Adrenal gland (tissue), 12 donors: ENCODE data around the gene CCDC197. TPM values are rescaled to one million over a fixed set of nuclear protein-coding genes. Genes with fewer than 3 reads are reported as not detected.
A peak's percentile ranks its signal among the peaks of the same experiment; 100 is the strongest.

Experiments used
- DNase-seq, 7 donors: peaks; one replicate each; pipeline ENCODE4 v3.0.0-alpha.2; 2019 to 2020
- H3K27ac ChIP-seq, 5 donors: fragments of 200-600 bp; sonication (generic) in 4 of 5; 1 replicate in 3 of 5; 2 replicates in 2 of 5; pipeline versions ENCODE4 v1.5.1 to v1.8.0; 2016 to 2020; ENCODE audit warnings: mild to moderate bottlenecking in 1 of 5
- H3K27me3 ChIP-seq: fragments of 200-600 bp; 2 replicates; pipeline ENCODE4 v1.8.0; 2021
- H3K36me3 ChIP-seq, 2 donors: fragments of 200-600 bp; replicated peaks in 1 of 2; 1 replicate in 1 of 2; 2 replicates in 1 of 2; pipeline versions ENCODE4 v1.5.1 to v1.8.0; 2018 to 2022
- H3K4me1 ChIP-seq, 2 donors: fragments of 200-600 bp; replicated peaks in 1 of 2; 1 replicate in 1 of 2; 2 replicates in 1 of 2; pipeline versions ENCODE4 v1.5.1 to v1.8.0; 2018 to 2021
- H3K4me3 ChIP-seq, 4 donors: fragments of 200-600 bp; sonication (generic) in 3 of 4; one replicate each; pipeline ENCODE4 v1.5.1; 2016 to 2018
- H3K9me3 ChIP-seq, 3 donors: fragments of 200-600 bp; sonication (generic) in 1 of 3; replicated peaks in 1 of 3; 1 replicate in 2 of 3; 2 replicates in 1 of 3; pipeline versions ENCODE4 v1.5.1 to v1.8.0; 2016 to 2021
- POLR2A ChIP-seq, 2 donors: fragments of 450-650 bp; IDR thresholded peaks; one replicate each; pipeline ENCODE4 v1.6.1; 2017; ENCODE audit warnings: antibody characterized with exemption in 2 of 2, mild to moderate bottlenecking in 2 of 2, moderate library complexity in 1 of 2
- WGBS, 4 donors: extraction: QIAGEN DNeasy Blood & Tissue Kit in 2 of 4; methylation state at CpG; one replicate each; pipeline versions ENCODE4 v1.1.5 to v1.1.7; 2013 to 2017; 5-methylcytosine and 5-hydroxymethylcytosine counted together
- intact Hi-C, 2 donors: fragments of 100-400 bp; cut with DNase I; formaldehyde crosslinking; loops; one replicate each; pipeline versions ENCODE4 v1.14.1 to v1.15.0; 2022 to 2023
- polyA plus RNA-seq, 3 donors: library from polyadenylated mRNA; stranded (reverse); fragments of 200-250 nt in 2 of 3; fragments of 350-450 nt in 1 of 3; fragmentation: Illumina TruSeq in 1 of 3; extraction: RNeasy Lipid Tissue Mini Kit (QIAGEN cat#74804) in 1 of 3; gene quantifications; one replicate each; pipeline ENCODE4 v1.2.3, GENCODE V29; 2013 to 2014
- total RNA-seq, 9 donors: library from RNA; depleted of rRNA in 4 of 9; stranded (reverse); fragments of >200 nt in 4 of 9; fragments of 120-200 nt in 1 of 9; fragmentation: NEBNext Ultra II Directional in 1 of 9; extraction: Animal tissue kit (Norgen Biotek cat#: 25700) in 1 of 9; gene quantifications; one replicate each; pipeline versions ENCODE4 v1.1.0 to v1.2.4, GENCODE V29; 2013 to 2023
- TF ChIP-seq, protein P1 (sequence below), 6 experiments: fragments of 450-650 bp in 4 of 6; fragments of 200-600 bp in 2 of 6; sonication (generic) in 1 of 6; IDR thresholded peaks; 1 replicate in 5 of 6; 2 replicates in 1 of 6; pipeline versions ENCODE4 v1.5.1 to v1.8.0; 2016 to 2021; ENCODE audit warnings: antibody characterized with exemption in 6 of 6, mild to moderate bottlenecking in 2 of 6, moderate library complexity in 1 of 6
- donor health status: healthy with polysubstance abuse.
- donor health status: Bipolar disorder and iron deficiency.
- donor health status: DM: yes; HTN: yes; CAD: no.
- donor health status: DM: no; HTN: no; CAD: no.
- donor health status: DM: no; HTN: no; CAD: no.
- donor health status: DM: yes; HTN: yes; CAD: no.

The CCDC197 gene
- total and polyA plus RNA-seq, 12 donors: not detected

DNA sequence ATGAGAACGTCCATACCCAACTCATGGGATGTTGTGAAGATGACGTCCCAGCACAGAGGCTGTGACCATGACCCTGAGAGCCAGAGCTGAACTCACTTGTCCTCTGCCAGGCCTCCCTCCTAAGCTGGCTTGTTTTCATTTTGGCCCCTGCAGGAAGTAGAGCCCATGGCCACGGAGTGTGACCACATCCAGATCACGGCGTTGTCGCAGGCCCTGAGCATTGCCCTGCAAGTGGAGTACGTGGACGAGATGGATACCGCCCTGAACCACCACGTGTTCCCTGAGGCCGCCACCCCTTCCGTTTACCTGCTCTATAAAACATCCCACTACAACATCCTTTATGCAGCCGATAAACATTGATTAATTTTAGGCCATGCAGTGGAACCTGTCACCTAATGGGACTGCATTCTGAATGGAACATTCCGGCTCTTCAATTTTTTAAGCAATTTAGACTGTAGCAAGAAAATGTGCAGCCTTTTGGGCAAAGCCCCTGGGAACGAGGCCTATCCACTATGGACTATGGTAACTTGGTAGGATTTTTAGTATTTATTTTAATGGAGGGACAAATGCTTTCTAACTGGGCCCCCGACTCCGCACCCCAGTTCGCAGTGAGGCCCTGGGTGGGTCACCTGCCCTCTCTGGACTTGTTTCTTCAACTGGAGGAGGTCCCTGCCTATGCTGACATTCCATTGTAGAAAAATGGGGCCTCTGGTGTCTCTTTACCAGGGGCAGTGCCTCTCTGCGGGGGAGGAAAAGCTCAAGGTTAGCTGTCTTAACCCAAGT is 48.7 kb downstream of the CCDC197 start:
- H3K27me3 ChIP-seq: no peaks in the 10 kb centered on the region
- H3K27ac ChIP-seq: no peak overlapping the region
- intact Hi-C loops: no loop called here
- H3K4me3 ChIP-seq: no peak overlapping the region
- peak in 5 of 7 donors; percentile 14 to 54 (median 37) for DNase-seq
- H3K4me1 ChIP-seq: peaks cover 0 to 2% of the 10 kb centered on the region in 2 donors
- 78 to 85% (median 82%) methylated on average over 17 to 19 of the region's 19 CpGs for WGBS, 4 donors
- H3K36me3 ChIP-seq: peaks cover 0 to 63% of the 10 kb centered on the region in 2 donors
- no peak for TF ChIP-seq POLR2A (IDR thresholded peaks at IDR 0.05)
- TF ChIP-seq, protein P1, sequence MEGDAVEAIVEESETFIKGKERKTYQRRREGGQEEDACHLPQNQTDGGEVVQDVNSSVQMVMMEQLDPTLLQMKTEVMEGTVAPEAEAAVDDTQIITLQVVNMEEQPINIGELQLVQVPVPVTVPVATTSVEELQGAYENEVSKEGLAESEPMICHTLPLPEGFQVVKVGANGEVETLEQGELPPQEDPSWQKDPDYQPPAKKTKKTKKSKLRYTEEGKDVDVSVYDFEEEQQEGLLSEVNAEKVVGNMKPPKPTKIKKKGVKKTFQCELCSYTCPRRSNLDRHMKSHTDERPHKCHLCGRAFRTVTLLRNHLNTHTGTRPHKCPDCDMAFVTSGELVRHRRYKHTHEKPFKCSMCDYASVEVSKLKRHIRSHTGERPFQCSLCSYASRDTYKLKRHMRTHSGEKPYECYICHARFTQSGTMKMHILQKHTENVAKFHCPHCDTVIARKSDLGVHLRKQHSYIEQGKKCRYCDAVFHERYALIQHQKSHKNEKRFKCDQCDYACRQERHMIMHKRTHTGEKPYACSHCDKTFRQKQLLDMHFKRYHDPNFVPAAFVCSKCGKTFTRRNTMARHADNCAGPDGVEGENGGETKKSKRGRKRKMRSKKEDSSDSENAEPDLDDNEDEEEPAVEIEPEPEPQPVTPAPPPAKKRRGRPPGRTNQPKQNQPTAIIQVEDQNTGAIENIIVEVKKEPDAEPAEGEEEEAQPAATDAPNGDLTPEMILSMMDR (IDR thresholded peaks at IDR 0.05): no peak
- no peaks in the 10 kb centered on the region for H3K9me3 ChIP-seq

DNA sequence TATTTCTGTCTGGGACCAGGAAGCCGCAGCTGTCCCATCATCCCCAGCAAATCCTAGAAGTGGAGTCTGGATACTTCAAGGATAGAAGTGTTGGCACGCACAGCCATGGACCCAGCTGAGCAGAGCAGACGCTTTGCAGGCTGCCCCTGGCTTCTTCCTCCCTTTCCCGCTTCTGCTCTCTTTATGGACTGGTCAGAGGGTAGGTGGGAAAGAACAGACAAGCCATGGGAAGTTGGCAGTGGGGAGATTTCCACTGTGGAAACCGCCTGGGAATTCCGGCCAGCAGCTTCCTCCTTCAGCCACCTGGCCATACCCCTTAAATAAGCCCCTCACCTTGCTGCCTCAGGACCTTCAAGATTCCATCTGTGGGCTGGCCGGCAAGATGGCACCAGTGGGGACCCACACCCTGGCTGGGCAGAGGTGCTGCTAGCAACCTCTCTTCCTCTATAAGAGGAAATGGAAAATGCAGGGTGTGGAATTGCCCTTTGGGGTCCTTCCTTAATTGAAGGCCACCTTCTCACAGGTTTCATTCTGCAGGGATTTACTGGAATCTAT is 49.7 kb downstream of the CCDC197 start:
- intact Hi-C loops: no loop called here
- H3K4me1 ChIP-seq: peaks cover 6 to 7% of the 10 kb centered on the region in 2 donors
- DNase-seq: peak in 4 of 7 donors; percentile 4 to 52 (median 22)
- H3K9me3 ChIP-seq: no peaks in the 10 kb centered on the region
- H3K27me3 ChIP-seq: no peaks in the 10 kb centered on the region
- H3K27ac ChIP-seq: peak overlapping the region in 1 of 5 donors; percentile 21
- TF ChIP-seq POLR2A (IDR thresholded peaks at IDR 0.05): no peak
- H3K4me3 ChIP-seq: no peak overlapping the region
- peaks cover 0 to 73% of the 10 kb centered on the region in 2 donors for H3K36me3 ChIP-seq
- WGBS, 4 donors: 78 to 88% (median 85%) methylated on average over 6 to 7 of the region's 7 CpGs

DNA sequence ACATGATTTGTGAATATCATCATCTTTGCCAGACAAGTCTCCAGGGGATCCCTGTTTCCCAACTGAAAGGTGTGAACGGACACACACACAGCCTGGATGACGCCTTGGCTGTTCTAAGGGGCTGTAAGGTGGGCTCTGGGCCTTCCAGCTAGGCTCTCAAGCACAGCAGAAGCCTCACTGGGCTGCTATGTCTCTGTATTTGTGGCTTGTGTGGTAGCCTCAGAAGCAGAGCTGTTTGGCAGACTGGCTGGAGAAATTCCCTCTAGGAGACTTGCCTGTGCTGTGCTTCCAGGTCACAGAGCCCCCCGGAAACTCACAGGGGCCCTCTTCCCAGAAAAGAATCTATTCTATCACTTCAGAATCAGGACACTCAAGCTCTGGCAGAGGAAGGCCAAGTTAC is 50.5 kb downstream of the CCDC197 start:
- intact Hi-C loops: no loop called here
- Histone ChIP-seq H3K9me3 (no peaks in the 10 kb centered on the region), H3K27ac (no peak overlapping the region), H3K36me3 (peaks cover 0 to 81% of the 10 kb centered on the region in 2 donors), H3K27me3 (no peaks in the 10 kb centered on the region), H3K4me3 (no peak overlapping the region), H3K4me1 (peaks cover 6 to 7% of the 10 kb centered on the region in 2 donors)
- DNase-seq: peak in 2 of 7 donors; percentile 14 to 48
- 81 to 90% (median 89%) methylated on average over 3 of the region's 3 CpGs for WGBS, 4 donors
- TF ChIP-seq, protein P1 (IDR thresholded peaks at IDR 0.05): no peak
- TF ChIP-seq POLR2A (IDR thresholded peaks at IDR 0.05): no peak

DNA sequence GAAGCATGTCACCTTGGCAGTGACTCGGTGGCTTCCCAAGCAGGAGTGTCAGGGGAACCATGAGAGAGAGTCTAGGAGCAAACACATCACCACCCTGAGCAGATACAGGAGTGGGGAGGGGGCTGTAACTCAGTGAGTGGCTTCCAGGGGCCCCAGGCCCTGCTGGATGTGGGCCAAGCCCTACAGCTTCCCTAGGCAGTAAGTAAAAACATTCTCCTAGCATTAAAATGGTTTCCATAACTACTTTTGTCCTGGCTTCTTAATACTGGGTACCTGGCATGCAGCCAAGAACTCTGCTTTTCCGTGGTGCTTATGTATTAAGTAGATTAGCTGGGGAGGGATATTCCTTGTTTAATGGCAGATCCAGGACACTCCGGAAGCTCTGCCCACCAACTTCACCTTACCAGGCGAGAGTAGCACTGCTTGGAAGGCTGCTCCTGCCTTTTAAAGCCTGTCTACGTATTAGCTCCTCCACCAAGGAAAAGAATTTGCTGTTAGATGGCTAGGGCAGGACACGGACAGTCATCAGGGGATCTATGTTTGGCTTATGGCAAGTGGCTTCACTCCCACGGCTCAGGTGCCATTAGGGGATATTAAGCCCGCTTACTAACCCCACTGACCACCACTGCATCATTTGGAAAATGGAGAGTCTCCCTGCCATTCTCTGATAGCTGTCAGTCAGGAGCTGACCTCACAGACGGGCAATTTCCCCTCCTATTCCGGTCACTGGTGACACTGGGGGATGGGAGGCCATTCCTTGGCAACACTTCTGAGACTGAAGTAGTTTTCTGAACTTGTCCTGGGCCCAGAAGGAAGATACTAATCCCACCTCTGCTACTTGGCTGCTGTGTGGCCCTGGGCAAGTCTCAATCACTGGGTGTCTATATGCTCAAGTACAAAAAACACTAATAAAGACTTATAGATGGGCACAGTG is 51.9 kb downstream of the CCDC197 start:
- Histone ChIP-seq H3K36me3 (peaks cover 0 to 94% of the 10 kb centered on the region in 2 donors), H3K27ac (peak overlapping the region in 1 of 5 donors; percentile 20), H3K27me3 (no peaks in the 10 kb centered on the region), H3K4me1 (peaks cover 6 to 7% of the 10 kb centered on the region in 2 donors), H3K4me3 (no peak overlapping the region), H3K9me3 (no peaks in the 10 kb centered on the region)
- peak in 2 of 7 donors; percentile 27 to 59 for DNase-seq
- no peak for TF ChIP-seq POLR2A (IDR thresholded peaks at IDR 0.05)
- 70 to 78% (median 74%) methylated on average over 9 to 10 of the region's 10 CpGs for WGBS, 4 donors
- intact Hi-C loops: no loop called here
